Measurements from ENCODE around the gene SMPX.

SMPX gene

DNA sequence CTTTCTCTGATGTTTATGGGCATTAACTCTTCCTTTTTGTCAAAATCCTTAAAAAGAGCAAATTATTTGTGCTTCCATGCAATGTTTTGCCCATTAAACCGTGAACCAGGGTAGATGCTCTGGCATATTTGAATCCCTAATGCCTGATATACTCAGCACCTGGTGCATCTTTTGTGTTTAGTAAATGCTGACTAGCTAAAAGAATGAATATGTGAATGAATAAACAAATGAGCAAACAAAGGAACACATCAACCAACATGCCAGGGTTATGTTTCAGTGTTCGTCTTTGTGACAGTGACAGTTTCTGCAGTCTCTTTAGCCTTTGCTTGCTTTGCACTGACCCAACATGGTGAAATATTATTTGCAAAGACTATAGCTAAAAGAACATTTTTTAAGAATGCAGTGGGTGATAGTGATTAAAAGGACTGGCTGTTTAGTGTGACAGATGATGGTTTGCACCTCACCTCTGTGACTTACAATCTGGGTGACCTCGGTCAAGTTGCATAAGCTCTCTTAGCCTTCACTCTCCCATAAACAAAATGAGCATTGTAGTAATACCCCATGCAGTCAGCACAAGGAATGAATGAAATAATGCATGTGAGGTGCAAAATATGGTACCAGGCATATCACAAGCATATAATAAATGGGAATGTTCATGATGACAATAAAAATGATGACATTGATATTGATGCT, 29.5 kb downstream of the SMPX start:
- no peak for TF ChIP-seq POLR2AphosphoS5 (IDR thresholded peaks at IDR 0.05; ENCODE audit: low read depth, low read length)
- no peak for TF ChIP-seq TAF1 (IDR thresholded peaks at IDR 0.05; ENCODE audit: borderline replicate concordance, insufficient read depth, low read length)
- TF ChIP-seq, protein P1, sequence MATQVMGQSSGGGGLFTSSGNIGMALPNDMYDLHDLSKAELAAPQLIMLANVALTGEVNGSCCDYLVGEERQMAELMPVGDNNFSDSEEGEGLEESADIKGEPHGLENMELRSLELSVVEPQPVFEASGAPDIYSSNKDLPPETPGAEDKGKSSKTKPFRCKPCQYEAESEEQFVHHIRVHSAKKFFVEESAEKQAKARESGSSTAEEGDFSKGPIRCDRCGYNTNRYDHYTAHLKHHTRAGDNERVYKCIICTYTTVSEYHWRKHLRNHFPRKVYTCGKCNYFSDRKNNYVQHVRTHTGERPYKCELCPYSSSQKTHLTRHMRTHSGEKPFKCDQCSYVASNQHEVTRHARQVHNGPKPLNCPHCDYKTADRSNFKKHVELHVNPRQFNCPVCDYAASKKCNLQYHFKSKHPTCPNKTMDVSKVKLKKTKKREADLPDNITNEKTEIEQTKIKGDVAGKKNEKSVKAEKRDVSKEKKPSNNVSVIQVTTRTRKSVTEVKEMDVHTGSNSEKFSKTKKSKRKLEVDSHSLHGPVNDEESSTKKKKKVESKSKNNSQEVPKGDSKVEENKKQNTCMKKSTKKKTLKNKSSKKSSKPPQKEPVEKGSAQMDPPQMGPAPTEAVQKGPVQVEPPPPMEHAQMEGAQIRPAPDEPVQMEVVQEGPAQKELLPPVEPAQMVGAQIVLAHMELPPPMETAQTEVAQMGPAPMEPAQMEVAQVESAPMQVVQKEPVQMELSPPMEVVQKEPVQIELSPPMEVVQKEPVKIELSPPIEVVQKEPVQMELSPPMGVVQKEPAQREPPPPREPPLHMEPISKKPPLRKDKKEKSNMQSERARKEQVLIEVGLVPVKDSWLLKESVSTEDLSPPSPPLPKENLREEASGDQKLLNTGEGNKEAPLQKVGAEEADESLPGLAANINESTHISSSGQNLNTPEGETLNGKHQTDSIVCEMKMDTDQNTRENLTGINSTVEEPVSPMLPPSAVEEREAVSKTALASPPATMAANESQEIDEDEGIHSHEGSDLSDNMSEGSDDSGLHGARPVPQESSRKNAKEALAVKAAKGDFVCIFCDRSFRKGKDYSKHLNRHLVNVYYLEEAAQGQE (IDR thresholded peaks at IDR 0.05; ENCODE audit: insufficient read depth in 1 of 2, low read depth in 2 of 2, low read length in 2 of 2) = no peak
- no peak for TF ChIP-seq FOXP2 (optimal IDR thresholded peaks at IDR 0.05; ENCODE audit: borderline replicate concordance, extremely low read depth, extremely low read length, insufficient read depth)
- no peak for TF ChIP-seq SIN3A (IDR thresholded peaks at IDR 0.05; ENCODE audit: borderline replicate concordance, insufficient read depth, low read length)

DNA sequence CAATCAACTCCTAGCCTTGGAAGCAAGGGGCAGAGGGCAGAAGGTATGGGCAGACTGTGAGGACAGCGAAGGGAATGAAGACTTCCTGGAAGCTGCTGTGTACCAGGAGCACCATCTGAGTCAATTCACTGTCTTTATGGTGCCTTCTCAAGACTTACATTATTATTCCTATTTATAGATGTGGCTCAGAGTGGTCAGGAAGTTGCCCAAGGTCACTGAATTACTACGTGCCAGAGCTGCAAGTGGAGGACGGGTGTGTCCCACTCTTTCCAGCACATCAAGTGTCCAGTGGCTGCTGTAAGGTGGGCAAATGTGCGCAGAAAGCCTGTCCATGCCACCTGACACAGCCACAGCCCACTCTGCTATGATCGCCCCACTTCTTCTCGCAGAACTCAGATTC, 32.0 kb downstream of the SMPX start:
- TF ChIP-seq FOXP2 (optimal IDR thresholded peaks at IDR 0.05; ENCODE audit: borderline replicate concordance, extremely low read depth, extremely low read length, insufficient read depth) = no peak
- TF ChIP-seq, protein P1 (IDR thresholded peaks at IDR 0.05; ENCODE audit: insufficient read depth in 1 of 2, low read depth in 2 of 2, low read length in 2 of 2) = no peak
- no peak for TF ChIP-seq TAF1 (IDR thresholded peaks at IDR 0.05; ENCODE audit: borderline replicate concordance, insufficient read depth, low read length)
- no peak for TF ChIP-seq SIN3A (IDR thresholded peaks at IDR 0.05; ENCODE audit: borderline replicate concordance, insufficient read depth, low read length)
- no peak for TF ChIP-seq POLR2AphosphoS5 (IDR thresholded peaks at IDR 0.05; ENCODE audit: low read depth, low read length)

DNA sequence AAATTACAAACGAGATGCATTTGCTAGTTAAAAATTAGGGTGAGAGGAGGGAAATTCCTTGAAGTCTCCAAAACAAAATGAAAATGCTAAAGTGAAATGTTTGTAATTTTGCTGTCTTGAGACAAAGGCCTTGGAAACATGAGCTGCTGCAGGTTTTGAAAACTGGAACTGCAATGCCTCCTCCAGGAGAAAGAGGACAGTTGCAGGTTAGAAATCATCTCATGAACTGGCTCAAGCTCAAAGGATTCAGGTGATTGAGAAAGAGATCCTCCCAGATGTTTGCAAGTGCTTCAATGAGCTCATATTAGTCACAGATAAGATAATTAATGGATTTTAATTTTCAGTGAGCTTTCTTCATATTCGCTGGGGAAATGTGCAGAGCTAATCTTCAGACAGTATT, 32.4 kb downstream of the SMPX start:
- TF ChIP-seq SIN3A (IDR thresholded peaks at IDR 0.05; ENCODE audit: borderline replicate concordance, insufficient read depth, low read length) (no peak), FOXP2 (optimal IDR thresholded peaks at IDR 0.05; ENCODE audit: borderline replicate concordance, extremely low read depth, extremely low read length, insufficient read depth) (no peak), TAF1 (IDR thresholded peaks at IDR 0.05; ENCODE audit: borderline replicate concordance, insufficient read depth, low read length) (no peak), POLR2AphosphoS5 (IDR thresholded peaks at IDR 0.05; ENCODE audit: low read depth, low read length) (no peak)
- TF ChIP-seq, protein P1 (IDR thresholded peaks at IDR 0.05; ENCODE audit: insufficient read depth in 1 of 2, low read depth in 2 of 2, low read length in 2 of 2) = no peak

DNA sequence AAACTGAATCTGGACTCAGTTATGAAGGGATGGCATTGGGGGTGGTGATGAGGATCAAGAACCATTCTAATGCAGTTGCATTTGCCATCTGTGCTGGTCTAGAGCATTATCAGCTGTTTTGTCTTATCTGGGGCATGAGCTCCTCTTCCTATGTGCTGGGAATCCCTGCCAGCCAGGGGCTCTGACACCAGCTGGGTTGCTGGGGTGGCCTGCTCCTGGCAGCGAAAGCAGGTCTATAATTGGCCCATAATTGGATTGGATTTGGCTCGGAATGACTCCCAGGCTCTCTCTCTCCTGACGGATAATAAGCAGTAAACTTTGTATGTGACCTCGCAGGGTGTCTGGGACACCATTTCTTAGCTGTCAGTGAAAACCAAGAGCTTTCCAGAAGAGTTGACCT, 34.1 kb downstream of the SMPX start:
- TF ChIP-seq FOXP2 (optimal IDR thresholded peaks at IDR 0.05; ENCODE audit: borderline replicate concordance, extremely low read depth, extremely low read length, insufficient read depth) (no peak), POLR2AphosphoS5 (IDR thresholded peaks at IDR 0.05; ENCODE audit: low read depth, low read length) (no peak), TAF1 (IDR thresholded peaks at IDR 0.05; ENCODE audit: borderline replicate concordance, insufficient read depth, low read length) (no peak), SIN3A (IDR thresholded peaks at IDR 0.05; ENCODE audit: borderline replicate concordance, insufficient read depth, low read length) (no peak)
- TF ChIP-seq, protein P1 (IDR thresholded peaks at IDR 0.05; ENCODE audit: insufficient read depth in 1 of 2, low read depth in 2 of 2, low read length in 2 of 2) = no peak

Measured in PFSK-1 (cell line).